HG03045 (cell line): ENCODE data around the gene ASIC5.
"Not testable (repeated sequence)": the region's sequence is repeated elsewhere in the genome, so short reads cannot be mapped to it uniquely, and the experiment has no call there.

ENCODE experiments used
- ATAC-seq: cut with Tn5 transposase; IDR thresholded peaks from one replicate; pipeline ENCODE4 v1.9.1; 2021; ENCODE audit warnings: mild to moderate bottlenecking, moderate library complexity; ENCODE audit not compliant: unreplicated experiment

ASIC5 gene, protein sequence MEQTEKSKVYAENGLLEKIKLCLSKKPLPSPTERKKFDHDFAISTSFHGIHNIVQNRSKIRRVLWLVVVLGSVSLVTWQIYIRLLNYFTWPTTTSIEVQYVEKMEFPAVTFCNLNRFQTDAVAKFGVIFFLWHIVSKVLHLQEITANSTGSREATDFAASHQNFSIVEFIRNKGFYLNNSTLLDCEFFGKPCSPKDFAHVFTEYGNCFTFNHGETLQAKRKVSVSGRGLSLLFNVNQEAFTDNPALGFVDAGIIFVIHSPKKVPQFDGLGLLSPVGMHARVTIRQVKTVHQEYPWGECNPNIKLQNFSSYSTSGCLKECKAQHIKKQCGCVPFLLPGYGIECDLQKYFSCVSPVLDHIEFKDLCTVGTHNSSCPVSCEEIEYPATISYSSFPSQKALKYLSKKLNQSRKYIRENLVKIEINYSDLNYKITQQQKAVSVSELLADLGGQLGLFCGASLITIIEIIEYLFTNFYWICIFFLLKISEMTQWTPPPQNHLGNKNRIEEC

DNA sequence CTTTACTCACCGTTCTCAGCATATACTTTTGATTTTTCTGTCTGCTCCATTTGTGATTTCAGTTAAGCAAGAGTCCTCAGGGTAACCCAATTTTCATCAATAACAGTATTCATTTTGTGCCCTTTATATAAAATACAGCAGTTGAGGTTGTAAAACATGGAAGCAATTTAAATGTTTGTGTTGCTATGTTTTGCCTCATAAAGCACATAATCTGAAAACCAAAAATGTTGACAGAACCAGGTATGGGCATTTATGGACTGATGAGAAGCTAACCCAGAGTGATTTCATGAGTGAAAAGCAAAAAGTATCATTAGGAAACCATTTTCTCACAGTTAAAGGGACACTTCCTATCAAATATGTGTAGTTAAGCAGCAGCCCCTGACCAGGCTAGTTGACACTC lies at the start of gene ASIC5:
TSS of gene ASIC5 (minus strand) at position 101 of the 400 bp plus-strand sequence. CDS start at position 50, 51 bp downstream.
- ATAC-seq, result no peak

DNA sequence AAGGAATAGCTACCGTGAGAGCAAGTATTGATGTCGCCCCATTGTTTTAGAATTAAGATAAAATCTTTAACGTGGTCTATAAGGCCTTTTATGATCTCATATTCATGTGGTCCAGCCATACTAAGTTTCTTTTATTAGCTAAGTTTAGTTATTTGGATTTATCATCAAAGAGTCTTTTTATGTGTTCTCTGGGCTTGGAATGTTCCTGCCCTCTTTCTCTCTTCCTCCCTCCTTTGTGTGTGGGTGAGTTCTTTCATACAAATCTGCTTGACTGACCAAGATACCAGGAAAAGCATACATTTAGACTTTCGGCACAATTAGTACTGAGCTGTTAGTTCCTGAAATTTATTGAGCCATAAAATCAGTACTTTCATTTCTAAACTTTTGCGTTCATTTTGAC lies 48.7 kb upstream of the ASIC5 start:
- no peak for ATAC-seq

DNA sequence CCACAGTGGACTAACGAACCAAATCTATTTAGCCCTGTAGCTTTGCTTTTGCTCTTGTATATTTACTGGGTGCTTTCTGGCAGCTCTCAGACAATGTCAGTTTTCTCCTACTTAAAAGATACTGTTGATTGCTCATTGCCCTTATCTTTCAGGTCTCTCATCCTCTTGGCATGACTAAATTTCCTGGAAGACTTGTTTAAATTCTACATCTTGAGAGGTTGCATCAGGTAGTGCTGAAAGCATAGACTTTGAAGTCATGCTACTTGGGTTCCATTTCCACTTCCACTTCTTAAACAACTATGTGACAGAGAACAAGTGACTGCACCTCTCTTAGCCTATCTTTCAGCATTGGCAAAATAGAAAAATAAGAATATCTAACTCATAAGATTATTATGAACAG lies 45.8 kb upstream of the ASIC5 start:
- no peak for ATAC-seq

DNA sequence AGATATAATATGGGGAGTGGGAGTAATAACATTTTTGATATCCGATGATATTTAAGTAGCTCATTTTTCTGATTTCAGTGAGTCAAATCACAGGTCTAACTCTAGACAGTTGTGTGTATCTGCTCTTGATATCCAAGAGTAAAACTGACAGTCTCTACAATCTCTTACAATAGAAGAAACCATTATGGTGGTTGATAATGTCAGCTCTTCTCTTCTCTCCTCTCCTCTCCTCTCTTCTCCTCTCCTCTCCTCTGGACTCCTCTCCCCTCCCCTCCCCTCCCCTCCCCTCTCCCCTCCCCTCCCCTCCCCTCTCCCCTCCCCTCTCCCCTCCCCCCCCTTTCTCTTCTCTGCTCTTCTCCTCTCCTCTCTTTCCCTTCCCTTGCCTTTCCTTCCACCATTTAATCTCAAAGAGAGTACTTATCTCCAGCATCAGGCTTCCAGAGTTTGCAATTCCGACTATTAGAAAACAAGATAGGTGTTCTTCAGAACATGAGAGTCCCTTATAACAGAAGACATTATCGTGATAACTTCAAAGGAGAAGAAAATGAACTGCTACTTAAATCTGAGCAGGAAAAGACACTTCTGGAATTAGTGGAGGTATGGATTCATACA lies 43.6 kb upstream of the ASIC5 start:
- no peak for ATAC-seq

DNA sequence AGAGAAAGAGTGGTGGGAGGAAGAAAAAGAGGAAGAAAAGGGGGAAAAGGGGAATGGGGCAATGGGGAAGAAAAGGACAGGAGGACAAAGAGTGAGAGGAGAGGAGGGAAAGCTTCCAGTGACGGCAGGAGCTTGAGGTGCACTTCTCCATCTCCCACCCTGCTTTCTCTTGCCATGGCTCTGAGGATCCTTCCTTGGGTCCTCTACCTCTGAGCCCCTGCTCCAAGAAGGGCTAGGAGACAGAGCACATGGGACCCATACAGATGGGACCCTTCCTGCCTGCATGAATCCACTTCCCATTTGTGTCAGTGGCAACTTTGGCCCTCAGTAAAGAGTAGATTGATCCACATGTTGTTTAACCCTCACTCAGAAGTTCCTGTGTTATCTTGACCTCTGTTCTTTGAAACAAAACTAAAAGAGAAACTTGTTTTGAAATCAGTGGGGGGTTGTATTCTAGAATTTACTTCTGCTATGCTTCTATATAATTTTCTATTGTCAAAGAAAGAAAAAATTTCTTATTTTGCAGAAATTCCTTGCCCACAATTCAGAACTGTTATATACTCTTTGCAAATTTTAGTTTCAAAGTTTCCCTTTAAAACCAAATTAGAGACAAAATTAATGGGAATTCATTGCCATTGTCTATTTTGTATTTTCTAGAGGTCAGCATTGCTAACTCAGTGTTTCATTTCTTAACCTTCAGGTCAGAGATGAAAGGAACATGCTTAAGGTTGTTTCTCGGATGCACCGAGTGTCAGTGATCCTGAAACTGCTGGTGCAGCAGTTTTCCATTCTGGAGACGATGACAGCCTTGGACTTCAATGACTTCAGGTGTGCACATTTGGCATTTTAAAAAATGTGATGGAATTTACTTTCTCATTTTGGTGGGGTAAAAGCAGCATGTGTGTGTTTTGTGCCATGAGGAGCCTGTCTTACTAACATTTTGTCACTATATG lies 42.4 kb upstream of the ASIC5 start:
- no peak for ATAC-seq

DNA sequence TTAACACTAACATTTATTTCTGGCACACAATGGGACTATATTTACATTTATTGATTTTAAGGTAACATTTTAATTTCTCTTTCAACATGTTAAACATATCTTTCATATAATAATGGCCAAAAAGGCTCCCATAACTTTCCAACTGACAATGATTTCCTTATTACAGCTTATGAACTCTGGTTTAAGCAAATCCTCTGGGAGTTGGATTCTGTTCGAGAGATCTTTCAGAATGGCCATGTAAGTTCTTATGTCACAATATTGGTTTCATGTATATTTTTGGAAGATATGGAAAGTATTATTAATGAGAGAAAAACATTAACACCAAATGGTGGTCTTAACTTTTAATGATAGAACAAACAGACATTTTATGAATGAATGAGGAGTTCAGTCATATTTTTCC lies 41.5 kb upstream of the ASIC5 start:
- ATAC-seq, result no peak

DNA sequence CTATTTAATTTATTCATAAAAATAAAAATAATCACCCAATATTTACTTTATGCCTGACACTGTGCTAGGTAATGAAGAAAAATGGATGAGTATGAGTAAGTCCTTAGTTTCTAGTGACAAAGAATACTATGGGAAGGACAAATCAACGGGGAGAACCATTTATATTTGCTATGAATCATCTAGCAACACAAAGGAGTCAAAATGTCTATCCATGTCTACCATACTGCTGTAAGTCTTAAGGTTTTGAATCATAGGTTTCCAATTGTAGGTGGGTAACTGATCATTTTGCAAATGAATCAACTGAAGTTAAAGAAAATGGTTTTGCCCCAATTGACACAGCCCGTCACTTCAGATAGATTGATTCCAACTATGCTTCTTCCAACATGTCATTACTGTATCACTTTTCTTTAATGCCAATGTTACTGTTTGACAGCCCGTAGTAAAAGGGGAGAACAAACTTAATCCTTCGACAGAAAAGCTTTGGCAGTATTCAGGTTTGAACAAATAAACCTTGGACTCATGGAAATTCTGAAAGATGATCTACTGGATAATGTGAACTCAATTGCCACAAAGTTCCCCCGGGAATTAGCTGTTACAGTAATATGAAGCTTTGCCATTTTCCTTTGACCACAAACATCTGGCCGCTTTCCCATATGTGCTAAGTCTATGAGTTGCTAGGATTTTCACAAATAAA lies 40.6 kb upstream of the ASIC5 start:
- no peak for ATAC-seq

DNA sequence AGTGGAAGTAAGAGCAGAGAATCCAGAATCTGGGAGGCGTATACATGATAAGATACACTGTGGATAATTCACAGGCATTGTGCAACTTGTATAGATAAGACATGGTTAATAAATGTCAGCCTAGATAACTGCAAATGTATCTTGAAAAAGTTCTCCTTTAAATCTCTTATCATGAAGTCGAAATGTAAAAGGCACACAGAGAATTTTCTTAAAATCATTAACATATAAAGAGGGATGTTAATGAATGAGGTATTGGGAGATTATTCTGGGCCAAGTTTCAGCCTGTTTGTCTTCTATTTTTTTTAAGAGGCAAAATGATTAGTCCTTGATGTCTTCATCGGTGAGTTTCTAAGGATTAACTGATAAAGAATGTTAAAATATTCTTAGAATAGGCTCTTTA lies 38.3 kb upstream of the ASIC5 start:
- no peak for ATAC-seq

DNA sequence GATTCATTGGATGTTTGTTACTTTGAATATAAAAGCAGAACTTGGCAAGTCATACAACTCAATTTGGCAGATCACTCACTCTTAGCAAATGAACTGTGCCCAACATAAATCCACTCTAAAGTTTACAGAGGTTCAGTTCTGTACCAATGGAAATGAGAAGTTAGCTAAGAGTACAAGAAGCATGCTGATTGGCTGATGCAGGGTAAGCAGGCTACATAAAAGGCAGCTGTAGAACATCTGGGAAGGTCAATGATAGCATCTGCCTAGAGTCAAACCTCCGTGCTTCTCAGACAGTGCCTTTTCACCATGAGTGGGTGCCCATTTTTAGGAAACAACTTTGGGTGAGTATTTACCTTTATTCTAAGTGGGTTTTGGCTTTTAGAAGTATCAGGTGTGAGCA lies 37.4 kb upstream of the ASIC5 start, which contains the start of gene TDO2:
TSS of gene TDO2 (plus strand) at position 244 of the 400 bp plus-strand sequence. CDS start at position 307, 63 bp downstream.
- ATAC-seq, result no peak

DNA sequence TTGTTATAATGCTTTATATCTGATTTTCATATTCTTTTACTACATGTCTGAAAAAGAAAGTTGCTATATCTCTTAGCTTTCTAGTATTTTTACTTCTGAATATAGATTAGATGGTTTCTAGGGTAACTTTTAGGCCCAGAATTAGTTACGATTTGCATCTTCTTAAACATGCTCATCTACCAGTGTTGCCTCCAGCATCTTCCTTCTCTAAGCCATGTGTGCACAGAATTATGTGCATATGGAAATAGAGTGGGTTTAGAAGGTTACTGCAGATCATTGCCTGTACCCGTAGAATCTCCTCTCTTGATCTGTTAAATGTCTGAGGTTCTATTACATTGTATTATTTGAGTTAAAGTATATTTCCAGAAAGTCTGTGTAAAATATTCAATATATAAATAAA lies 34.9 kb upstream of the ASIC5 start:
- ATAC-seq, result no peak

DNA sequence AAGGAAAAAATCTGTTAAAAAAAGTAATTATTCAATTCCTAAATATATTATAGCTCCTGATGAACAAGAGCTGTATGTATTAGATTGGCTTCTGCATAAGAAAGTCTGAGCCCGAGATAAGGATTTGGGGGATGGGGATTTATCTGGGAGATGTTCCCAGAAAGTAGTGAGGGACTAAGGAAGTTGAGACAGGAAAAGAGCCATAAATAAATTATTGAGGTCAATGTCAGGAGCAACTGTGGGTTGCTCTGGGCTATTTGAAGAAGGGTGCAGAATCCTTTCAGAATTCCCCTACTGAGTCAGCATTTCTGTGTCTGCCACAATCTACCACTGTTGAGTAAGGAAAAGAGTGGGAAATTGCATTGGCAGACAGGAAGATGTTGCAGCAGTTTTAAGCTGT lies 34.3 kb upstream of the ASIC5 start:
- no peak for ATAC-seq

DNA sequence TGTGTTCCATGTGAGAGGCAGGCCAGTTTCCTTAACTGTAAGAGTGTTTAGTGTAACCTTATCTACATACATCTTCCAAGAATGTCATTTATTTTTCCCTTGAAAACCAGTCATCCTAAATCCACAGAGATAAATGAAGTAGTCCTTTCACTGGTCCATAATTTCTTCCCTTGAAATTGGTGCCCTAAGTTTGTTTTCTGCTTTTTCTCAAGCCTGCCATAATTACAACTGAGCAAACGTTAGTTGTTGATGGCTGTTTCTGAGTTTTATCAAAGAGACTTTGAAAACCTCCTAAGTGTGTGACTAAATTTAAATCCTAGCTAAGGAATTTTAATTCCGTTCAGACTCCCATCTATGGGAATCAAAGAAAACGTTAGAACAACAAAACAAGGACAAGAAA lies 33.8 kb upstream of the ASIC5 start:
- ATAC-seq, result no peak

DNA sequence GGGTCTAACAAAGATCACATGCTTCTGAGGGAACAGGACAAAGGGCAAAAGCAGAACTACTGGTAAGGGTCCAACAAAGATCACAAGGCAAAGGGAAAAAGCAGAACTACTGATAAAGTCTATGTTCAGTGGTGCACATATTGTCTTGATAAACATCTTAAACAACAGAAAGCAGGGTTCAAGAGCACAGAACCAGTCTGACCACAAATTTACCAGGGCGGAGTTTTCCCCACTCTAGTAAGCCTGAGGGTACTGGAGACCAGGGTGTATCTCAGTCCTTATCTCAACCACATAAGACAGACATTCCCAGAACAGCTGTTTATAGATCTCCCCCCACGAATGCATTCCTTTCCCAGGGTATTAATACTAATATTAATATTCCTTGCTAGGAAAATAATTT lies 32.3 kb upstream of the ASIC5 start:
- ATAC-seq, result not testable (repeated sequence)

DNA sequence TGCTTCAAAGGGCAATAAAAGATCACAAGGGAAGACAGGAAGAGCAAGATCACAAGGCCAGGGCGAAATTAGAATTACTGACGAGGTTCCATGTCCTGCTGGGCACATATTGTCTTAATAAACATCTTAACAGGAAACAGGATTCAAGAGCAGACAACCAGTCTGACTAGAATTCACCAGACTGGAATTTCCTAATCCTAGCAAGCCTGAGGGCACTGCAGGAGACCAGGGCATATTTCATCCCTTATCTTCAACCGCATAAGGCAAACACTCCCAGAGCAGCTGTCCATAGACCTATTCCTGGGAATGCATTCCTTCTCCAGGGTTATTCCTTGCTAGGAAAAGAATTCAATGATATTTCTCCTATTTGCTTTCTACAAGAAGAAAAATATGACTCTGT lies 25.0 kb upstream of the ASIC5 start:
- ATAC-seq, result no peak

DNA sequence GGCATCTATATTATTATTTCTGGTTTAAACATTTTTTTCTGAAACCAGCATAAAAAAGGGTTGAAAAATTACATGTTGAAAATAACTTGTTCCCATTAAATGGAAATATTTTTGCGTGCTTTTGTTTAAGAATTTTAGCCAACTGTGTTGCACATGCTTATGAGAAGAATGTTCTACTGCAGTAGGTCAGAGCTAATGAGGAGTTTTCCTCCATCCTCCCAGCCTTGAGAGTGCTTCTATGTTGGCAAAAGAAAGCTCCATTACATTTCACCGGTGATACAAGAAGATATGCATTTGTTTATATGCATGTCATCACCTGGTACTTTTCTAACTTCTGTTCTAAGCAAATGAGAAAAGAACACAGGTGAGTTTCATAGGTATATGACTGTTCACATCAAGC lies 23.9 kb upstream of the ASIC5 start:
- ATAC-seq, result no peak

DNA sequence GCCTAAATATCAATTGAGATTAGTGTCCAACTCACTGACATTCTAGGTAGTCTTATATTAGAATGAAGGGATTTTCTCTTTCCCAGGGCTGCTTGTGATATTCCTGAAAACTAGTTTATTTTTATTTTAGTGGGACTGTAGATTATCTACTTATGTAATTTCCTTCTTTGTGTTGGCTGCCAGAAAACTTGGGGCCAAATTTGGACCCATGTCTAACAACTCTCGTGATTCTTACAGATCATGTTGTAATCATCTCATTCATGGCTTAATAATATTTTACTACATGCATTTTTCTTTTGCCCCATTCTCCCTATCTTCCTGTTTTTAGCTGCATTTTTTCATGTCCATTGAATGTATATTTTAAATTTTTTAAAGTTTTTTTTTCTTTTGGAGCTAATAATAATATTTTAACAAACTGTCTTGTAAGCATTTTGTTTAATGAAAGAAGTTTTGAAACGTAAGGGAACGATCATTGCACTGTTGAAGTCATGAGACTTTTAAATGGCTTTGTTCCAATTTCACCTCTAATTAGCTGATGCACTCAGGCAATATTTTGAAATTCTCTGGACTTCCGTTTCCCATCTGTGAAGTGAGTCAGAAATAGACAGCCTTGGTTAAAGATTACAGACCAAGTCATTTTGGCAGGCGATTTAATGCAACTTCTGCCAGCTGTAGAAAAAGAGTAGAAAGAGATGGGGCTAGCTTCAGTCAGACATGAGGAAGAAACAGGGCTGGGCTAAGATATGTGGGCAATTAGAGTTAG lies 23.1 kb upstream of the ASIC5 start:
- ATAC-seq, result no peak

DNA sequence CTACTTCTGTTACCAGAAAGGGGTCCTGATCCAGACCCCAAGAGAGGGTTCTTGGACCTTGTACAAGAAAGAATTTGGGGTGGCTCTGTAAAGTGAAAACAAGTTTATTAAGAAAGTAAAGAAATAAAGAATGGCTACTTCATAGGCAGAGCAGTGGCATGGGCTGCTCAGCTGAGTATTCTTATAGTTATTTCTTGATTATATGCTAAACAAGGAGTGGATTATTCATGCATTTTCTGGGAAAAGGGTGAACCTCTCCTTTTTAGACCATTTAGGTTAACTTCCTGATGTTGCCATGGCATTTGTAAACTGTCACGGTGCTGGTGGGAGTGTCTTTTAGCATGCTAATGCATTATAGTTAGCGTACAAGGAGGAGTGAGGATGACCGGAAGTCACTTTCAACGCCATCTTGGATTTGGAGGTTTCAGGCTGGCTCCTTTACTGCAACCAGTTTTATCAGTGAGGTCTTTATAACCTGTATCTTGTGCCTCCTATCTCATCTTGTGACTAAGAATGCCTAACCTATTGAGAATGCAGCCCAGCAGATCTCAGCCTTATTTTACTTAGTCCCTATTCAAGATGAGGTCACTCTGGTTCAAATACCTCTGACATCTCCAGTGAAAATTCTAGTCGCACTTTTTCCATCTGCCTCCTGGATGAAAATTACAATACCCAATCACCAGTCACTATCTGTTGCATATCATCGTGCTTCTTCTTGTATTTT lies 21.9 kb upstream of the ASIC5 start:
- no peak for ATAC-seq

DNA sequence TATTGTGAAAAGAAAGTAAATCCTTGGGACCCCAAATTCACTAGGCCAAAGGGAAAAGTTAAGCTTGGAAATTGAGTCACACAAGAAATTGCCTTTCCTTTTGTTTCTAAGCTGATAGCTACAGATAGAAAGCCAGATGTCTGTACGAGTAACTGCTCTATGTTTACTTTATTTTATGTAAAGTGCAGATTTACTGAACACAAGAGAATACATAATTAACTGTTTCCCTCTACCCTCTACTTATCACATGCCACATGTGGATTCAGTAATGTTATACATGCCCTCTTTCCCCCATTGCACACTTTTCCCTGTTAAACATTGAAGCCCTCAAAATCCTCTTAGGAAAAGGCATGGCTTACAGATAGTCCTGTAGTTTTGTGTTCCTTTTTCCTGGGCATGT lies 21.0 kb upstream of the ASIC5 start:
- ATAC-seq, result no peak

DNA sequence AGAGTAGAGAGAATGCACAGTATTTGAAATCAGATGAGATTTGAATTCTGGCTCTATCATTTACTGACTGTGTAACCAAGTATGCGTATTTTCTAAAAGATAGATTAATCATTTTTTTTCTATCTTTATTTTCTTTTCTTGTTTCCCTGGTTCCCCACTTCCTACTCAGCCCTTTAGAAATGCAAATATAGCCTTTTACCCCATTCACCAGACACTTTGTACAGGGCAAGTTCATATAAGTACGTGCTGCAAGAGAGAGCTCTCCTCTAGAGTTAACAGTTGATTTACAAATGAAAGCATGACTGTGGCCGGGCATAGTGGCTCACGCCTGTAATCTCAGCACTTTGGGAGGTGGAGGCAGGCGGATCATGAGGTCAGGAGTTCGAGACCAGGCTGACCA lies 19.6 kb upstream of the ASIC5 start:
- ATAC-seq, result no peak
